GM21367 (cell line): ENCODE data around the gene PRR33.

Source experiments
- ATAC-seq: cut with Tn5 transposase; IDR thresholded peaks from one replicate; pipeline ENCODE4 v1.9.1; 2021; ENCODE audit not compliant: unreplicated experiment

PRR33 gene

DNA sequence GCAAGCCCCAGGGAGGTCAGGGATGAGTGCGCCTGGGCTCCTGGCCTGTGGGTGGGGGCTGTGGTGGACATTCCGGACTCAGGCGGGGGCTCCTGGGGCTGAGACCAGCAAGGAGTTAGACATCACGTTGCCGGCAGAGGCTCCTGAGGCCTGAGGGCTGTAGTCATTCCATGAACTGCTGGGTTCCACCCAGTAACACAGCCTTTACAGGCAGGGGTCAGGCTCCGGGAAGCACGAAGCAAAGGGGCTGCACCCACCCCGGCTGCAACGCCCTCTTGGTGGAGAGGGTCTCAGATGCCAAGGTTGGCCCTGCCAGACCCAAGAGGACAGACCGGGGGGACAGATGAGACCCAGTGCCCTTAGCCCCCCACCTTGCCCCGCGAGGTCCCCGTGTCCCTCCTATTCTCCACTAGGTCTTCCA lies 36.8 kb upstream of the PRR33 start:
- no peak for ATAC-seq

DNA sequence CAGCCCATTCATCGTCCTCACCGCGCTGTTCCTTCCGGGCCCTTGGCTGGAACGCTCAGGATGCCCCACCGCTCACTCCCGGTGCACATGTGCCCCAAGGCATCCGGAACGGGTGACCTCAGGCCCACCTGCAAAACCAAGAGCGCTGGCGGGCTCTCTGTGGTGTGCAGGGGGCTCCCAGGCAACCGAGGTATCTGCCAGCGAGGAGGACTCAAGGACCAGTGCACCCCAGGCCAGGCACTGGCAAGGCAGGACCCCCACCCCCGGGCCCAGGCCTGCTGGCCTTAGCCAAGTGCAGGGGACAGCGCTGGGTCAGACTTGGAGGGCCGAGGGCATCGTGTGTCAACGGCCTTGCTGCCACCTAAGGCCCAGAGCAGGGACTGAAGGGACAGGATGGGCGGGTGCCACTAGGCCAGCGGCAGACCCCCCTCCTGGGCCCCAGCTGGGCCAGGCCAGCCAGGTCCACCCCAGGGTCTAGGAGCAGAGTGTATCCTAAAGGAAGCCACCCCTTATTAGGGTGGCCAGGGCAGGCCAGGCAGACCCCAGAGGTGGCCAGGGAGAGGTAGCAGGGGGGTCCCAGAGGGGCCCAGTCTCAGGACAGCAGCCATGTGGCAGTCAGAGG lies 36.3 kb upstream of the PRR33 start:
- no peak for ATAC-seq

DNA sequence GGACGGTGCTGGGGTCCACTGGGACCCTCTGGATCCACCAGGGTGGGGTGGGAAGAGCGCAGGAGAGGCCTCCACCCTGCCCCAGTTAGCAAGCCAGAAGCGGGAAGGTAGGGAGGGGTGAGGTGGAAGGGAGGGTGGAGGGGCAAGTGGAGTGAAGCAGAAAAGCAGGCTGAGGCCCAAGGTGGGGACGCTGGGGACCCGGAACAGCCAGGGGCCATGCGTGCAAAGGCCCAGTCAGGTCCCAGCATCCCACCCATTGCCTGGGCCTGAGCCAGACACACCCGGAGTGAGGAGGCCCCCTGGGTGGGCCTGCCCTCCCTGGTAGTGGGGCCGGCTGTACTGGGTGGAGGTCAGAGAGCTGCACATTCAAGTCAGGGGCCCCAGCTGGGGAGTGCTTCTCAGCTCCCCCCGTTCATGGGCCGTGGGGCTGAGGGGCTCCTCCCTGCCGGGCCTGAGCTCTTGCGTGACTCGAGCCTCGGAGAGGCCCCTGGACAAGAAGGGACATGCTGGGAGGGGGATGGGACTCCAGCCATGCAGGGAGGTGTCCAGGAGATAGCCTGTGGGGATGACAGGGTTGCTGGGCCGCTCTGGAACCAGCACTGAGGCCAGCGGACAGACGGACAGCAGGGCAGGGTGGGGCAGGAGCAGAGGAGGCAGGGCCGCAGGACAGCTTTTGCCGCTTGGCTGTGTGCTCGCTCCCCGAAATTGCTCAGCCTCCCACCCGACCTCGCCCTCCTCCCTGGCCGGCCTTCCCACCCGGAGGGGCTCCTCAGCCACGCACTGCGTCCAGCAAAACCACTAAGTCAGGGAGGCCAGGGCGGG lies 35.5 kb upstream of the PRR33 start:
- no peak for ATAC-seq

DNA sequence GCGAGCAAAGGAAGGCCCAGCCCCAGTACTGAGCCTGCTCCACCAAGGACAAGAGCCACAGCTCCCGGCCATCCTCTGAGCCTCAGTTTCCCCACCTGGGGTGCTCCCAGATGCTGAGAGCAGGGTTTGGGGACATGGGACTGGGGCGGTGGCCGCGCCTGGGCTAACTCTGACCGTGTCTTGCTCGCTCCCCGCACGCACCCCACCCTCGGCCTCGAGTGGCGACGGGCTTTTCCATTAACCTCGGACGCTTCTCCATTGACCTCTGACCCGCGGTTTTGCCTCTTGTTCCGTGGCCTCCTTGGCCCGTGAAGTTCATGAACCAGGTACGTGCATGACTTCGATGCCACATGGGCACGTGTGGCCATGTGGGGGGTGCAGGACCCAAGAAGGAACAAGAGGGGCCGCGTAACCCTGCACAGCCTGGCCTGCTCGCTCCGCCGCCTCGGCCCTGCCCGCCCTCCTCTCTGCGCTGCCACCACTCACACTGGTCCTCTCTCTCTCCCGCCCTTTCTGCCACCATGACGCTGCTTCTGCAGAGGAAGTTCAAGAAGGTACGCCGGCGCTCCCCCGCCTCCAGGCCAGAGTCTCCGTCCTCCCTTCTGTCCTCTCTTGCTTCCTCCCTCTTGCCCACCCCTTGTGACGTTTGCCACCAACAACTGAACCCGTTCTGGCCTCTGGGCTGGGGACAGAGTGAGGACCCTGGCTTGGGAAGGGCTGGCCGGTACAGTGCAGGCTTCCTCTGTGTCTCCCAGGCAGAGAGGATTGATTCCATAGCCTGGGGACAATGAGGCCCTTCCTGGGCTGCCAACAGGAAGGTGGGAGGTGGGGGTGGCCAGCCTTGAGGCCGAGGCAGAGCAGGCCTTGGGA lies 34.7 kb upstream of the PRR33 start:
- ATAC-seq = no peak

DNA sequence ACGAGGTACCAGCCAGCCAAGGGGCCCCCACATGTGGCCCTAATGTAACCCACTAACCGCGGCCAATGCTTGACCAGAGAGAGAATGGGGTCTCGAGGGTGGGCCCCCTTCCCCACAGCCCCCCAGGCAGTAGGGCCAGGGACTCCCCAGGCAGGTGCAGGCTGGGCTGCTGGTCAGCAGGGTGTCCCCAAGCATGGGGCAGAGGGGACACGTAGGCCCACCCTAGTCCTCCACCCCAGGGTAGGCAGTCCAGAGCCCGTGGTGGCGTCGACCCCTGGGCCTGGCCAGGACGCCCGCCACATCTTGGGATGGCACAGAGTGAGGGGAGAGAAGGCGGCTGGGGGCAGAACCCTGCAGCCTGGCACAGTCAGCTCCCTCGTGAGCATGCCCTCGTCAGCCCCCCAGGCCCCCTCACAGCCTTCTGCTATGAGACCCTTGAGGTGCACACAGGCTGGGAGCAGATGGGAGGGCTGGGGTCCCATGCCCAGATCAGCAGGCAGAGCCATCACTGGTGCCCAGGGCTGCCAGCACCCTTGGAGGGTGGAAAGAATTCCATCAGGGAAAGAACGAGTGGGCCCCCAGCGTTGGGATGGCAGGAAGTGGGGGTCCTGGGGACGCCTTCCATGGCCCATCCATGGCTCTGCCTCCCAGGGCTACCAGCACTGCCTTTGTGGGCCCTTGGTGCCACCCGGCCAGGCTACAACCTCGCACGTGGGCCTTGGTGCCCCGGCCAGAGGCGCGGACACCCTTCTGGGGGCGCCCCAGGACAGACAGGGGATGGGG lies 33.9 kb upstream of the PRR33 start:
- no peak for ATAC-seq

DNA sequence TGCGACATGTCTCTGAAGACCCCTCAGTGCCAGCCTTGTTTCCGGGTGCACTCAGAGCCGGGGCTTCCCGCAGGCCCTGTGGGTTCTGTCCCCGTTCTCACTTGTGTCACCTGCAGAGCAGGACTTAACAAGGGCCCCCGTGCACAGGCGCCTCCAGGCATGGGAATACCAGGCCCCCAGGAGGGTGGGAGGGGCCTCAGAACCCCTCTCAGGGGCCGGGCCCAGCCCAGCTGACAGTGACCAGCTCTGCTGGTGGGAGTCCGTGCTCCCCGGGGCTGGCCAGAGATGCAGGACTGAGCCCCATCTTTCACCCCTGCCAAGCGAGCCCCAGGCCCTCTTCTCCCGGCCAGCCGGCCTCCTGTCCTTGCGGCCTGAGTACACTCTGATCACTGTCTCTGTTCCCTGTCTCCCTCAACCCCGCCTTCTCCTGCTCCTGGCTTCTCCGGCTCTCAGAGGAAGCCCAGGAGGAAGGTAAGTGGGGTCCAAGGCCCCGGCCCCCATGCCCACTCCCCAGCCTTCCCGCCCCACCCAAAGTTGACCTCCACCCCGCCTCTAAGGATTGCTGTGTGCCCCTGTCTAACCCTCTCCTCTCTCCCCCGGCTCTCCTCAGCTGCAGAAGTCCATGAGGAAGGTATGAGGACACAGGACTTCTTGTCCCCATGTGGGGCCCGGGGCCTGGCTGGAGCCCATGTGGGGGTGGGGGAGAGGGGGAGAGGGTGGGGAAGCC lies 33.1 kb upstream of the PRR33 start:
- ATAC-seq = no peak

DNA sequence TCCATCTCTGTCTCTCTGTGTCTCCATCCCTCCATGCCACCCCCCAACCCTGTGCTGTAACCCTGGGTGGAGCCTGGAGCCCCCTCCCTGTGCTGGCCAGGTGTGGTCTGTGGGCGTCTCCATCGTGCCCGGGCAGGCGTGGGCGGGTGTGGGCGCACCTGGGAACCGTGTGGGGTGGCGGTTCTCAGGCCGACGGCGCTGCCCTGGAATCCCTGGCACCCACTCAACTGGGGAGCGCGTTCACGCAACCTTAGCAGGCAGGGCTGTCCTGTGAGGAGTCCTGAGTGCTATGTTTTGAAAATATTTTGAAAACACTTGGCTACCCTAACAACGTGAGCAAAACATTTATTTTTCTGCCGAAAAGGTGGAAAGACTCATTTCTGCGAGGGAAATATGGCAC lies 32.5 kb upstream of the PRR33 start:
- ATAC-seq = no peak

DNA sequence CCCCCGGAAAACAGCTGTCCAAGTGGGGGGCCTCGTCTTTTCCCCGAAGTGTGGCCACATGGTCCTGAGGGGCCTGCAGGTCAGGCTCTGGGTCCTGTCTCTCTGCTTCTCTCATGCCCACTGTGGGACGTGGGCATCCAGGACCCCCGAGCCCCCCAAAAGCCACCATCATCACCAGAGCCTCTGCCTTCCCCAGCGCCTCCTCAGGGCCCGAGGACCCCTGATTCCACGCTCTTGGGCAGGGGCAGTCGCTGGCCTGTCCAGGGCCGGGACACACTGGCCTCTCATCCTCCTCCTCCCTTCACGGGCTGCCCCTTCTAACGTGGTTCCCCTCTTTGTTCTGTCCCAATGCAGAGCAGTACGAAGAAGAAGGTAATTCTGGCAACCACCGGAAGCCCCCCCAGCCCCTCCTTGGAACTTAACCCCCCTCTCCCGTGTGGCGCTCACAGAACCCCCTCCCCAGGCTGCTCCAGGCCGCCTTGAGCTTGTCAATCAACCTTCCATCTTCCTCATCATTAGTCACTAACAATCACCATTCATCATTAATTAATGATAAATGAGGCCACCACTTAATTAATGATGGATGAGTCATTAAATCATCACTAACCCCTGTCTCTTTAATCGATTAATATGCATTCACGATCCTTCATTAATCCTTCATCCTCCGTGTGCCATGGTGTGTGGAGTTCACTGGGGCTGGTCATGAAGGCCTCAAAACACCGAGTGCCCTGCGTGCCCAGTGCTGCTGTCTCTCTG lies 31.7 kb upstream of the PRR33 start:
- ATAC-seq = no peak

DNA sequence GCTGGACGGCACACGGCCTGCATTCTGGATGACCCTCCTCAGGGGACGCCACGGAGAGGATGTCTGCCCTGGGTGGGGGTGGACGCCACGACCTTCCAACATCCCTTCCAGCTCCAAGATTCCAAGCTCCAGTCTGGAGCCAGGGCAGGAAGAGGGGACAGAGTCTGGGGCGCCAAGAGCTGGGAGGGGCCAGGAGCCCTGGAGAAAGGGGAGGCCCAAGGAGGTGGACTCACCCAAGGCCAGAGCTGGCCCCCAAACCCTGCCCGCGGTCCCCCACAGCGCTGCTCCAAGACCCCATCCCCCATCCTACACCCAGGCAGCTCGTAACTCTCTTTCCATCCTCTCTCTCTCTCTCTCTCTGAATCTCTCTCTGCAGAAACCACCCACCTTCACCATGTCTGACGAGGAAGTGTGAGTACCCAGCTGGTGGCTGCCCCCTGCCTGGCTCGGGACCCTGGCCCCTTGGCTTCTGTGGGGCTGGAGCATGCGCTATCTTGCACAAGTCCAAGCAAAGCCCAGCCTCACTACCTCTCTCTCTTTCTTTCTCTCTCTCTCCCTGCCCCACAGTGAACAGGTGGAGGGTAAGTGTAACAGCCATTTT lies 30.9 kb upstream of the PRR33 start:
- no peak for ATAC-seq

DNA sequence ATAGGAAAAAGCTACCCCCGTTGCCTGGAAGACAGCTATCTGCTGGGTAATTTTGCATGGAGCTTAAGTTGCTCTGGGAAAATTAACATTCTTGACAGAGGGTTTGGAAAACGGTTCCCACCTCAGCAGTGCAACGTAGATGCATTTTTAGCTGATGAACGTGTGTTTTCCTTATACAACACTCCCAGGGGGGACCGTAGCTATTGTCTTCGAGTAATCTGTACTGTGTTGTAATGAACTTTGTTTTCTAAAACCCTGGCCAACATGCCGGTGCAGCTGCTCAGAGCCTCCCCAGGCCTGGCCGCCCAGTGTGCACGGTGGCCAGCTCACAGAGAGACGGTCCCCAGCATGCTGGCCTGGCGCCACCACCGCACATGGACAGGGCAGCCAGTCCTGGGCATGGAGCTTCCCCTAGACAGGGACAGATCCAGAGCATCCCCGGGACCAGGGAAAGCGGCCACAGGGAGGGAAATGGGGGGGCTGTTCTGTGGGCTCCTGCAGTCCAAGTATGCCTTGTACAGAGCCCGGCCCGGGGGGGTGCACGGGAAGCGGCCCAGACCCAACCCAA lies 30.0 kb upstream of the PRR33 start:
- no peak for ATAC-seq

DNA sequence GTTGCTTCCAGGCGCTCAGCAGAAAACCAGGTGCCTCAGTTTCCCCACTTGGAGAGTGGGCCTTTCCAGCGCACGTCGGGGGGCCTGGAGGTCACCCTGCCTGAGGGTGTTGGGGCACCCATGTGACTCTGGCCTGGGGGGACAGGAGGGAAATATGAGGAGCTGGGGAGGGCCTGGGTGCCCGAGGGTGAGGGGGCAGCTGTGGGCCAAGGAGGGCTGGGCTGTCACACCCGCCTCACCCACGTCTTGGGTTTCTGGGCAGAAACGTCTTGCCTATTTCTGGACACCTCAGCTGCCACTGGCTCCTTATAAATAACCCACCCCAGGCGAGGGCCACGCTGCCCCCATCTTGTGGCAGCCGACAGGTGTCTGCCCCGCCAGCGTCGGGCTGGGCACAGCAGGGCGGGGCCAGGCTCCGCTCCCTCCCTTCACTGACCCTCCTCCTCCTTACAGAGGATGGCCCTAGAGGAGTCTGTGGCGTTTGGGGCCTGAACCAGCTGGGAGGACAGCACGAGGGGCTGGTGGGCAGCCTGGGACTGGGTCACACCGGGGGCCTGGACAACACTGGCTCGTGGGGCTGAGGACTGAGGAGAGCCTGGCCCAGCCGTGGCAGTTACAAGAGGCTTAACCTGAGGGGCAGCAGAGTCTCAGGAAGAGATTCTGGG lies 29.3 kb upstream of the PRR33 start:
- ATAC-seq = no peak

DNA sequence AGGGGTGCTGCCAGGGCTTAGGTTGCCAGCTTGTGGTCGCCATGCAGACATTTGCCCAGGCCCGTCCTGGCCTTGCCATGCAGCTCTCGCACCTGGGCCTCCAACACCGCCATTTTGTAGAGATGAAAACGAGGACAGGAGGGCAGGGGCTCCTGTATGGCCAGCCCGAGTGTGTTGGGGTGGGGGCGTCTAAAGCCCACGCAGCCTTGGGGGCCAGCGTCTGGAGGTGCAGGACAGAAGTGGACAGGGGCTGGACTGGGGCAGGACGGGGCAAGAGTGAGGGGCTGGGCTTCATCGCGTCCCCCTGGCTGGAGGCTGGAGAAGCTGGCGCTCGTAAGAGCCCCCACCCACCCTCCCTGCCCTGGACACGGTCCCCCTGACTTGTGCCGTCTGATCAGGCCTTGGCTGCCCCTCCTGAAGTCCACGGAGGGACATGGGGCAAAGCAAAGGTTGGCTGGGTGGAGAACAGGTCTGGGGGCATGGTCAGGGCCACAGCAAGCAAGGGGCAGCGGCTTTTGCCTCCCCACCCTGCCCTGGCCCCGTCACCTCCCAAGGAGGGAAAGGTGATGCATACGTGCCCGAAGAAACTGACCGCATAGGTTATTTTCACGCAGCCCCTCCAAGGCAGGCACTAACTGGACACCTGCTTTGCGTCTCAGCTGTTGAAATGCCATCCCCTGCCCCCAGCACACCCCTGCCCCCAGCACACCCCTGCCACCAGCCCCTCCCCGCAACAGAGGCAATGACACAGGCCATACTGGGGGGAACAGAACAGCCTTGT lies 28.6 kb upstream of the PRR33 start:
- ATAC-seq = no peak

DNA sequence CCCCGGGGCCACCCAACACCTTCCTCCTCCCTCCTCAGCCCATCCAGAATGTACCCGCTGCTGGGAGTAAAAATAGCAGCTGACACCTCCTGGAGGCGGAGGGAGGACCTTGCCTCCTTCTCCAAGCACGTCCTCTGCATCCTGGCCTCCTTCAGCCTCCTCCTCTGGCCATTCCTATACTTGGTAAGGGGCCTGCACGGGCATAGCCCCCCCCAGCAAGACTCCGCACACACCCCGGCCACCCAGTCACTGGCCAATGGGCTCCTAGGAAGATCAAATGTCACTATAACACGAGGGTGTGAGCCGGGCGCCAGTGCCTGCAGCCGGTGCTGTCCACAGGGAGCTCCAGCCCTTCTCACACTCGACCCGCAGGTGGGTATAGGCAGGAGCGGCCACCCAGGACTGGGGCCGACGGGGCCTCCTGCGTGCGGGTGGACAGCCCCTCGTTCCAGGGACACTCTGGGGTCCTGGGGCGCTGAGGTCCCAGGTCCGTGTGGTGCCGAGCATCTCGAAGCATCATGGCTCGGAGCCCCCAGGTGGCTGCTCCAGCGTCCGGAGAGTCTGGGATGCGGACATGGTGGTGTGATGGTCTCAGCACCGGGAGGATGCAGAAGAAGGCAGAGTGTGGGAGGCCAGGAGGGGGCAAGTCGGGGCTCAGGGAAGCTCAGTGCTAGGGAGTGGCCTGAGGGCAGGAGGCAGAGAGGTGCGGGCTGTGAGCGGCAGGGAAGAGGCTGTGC lies 27.9 kb upstream of the PRR33 start, which contains the start of gene TNNT3:
TSS of gene TNNT3 (plus strand) at position 313 of the 737 bp plus-strand sequence. CDS start 3,172 bp downstream, outside the sequence.
- ATAC-seq = no peak

DNA sequence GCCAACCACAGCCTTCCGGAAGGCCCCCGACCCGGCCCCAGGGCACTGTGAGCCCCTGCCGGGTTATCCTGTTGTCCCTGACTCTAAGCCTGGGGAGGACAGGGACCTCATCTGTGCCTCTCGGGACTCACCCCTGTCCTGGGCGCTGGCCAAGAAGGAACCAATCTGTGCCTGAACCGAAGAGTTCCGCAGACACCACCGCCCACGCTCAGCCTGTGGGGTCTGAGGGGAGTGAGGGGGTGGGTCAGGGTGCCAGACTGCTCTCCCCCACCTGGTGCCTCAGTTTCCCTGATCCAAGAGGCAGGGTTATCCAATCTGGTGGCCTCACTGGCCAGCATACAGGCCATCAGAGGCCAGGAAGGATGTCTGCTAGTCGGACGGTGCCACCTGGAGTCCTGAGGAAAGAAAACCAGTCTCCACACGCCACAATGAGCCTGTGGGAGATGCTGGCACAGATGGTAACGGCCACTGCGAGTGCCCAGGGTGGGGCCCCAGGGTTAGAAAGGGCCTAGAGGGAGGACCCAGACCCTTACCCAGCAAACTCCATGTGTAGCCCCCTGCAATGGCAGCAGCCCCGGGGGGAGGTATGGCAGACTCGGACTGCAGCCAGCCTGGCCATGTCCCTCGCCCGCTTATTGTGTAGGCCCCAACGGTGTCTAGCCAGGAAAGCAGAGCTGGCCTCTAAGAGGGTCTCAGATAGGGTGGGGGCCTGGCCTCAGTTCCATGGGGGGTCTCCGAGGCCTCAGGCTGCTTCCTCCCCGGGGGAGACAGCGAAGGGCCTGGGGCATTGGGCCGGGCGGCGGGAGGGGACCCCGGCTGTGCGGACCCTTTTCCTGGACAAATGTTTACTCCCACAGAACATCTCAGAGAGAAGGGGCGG lies 27.0 kb upstream of the PRR33 start:
- ATAC-seq = no peak

DNA sequence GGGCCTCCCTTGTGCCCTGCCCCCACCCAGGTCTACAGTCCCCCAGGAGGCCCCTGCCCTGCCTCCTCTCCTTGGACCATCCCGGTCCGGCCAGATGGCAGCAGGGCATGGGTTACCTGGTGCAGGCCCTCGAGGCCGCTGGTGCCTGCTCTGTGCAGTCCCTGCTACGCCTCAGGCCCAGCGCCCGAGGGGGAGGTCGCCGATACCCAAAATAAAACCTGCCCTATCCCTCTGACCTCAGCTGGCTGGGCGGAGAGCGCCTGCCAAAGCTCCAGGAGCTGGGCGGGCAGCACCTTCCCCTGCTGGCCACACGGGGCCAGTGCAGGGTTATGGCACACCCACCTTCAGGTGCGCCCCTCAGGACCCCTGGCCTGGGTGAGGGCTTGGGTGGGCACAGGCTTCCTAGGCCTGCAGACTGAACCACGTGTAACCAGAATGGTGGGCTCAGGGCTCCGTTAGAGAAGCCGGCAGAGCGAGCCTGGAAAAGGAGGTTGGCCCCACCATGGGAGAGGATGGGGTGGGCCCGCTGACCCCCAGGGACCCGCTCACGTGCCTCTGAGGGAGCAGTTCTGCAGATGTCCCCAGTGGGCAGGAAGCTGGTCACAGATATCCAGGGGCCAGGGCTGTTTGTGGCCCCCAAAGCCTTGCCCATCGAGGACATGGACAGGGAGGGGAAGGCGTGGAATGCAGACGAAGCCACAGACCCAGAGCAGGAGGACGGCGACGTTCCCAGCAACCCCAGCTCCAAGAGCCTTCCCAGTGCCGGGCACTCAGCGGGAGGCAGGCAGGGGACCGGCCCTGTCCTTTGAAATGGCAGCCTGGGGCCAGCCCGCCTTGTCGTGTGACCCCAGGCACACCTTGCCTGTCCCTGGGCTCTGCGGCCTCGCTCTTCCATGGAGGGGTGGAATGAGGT lies 26.1 kb upstream of the PRR33 start:
- no peak for ATAC-seq
